Kidney epithelial cell (primary cell): ENCODE results near the gene MYL1. TPM values are rescaled to one million over a fixed set of nuclear protein-coding genes. Genes with fewer than 3 reads are reported as not detected.

Experiments used
- DNase-seq: peaks from one replicate; pipeline ENCODE4 v3.0.0-alpha.2; 2010; ENCODE audit warnings: low read depth
- H3K27me3 ChIP-seq: 2 replicates; pipeline ENCODE4 v1.6.0; 2011; ENCODE audit warnings: low read length; ENCODE audit not compliant: control insufficient read depth, insufficient read depth
- H3K36me3 ChIP-seq: 2 replicates; pipeline ENCODE4 v1.5.1; 2011; ENCODE audit warnings: low read length; ENCODE audit not compliant: control insufficient read depth, insufficient read depth
- H3K4me3 ChIP-seq: 2 replicates; pipeline ENCODE4 v1.5.1; 2011; ENCODE audit warnings: low read depth, mild to moderate bottlenecking, control low read depth, low read length
- total RNA-seq: library from RNA; depleted of rRNA; stranded (reverse); fragments of >200 nt; gene quantifications from 2 replicates; pipeline ENCODE4 v1.2.3, GENCODE V29; 2015
- TF ChIP-seq, protein P1 (sequence below): IDR thresholded peaks from 2 replicates; pipeline ENCODE4 v1.5.1; 2011; ENCODE audit warnings: mild to moderate bottlenecking, moderate library complexity, low read length, control low read depth, inconsistent platforms; ENCODE audit not compliant: insufficient read depth, poor library complexity, severe bottlenecking

Gene MYL1
- total RNA-seq: not detected in 2 replicates

DNA sequence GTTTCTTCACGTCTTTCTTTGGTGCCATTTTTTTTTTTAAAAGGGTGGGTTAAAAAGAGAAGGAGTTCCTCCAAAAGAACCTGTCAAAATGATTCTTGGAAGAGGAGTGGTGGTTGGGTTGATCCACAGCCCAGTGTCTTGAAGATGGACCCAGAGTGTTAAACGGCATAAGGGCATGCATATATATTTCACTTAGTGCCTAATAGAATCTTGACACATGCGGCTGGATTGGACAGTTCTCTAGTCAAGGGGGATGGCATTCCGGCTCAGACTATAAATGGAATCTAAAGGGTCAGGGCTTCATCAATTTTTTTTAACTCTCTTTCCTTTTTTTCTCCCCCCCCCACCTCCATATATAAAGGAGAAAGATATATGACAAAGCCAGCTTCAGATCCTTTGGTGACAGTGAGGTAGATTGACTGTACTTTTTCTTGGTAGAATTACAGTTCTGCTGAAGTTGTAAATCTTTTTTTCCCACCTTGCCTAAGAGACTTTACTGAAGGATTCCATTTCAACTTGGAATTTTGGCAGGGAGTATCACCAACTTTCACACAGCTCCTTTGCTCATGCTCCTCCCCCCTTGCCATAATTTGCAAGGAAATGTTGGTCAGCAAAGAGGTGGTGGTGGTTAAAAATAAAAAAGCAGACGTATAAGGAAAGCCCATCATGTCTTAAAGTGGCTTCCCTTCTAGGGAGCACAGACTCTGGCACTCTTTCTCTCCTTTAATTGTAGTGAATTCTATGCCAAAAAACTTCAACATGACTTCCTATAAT is at the start of gene MYL1:
MYL1 (minus strand) TSS at position 160 of the 774 bp plus-strand sequence; CDS start at position 28, 132 bp downstream.
- H3K4me3 ChIP-seq: no peak within 1 kb of the TSS
- TF ChIP-seq, protein P1, sequence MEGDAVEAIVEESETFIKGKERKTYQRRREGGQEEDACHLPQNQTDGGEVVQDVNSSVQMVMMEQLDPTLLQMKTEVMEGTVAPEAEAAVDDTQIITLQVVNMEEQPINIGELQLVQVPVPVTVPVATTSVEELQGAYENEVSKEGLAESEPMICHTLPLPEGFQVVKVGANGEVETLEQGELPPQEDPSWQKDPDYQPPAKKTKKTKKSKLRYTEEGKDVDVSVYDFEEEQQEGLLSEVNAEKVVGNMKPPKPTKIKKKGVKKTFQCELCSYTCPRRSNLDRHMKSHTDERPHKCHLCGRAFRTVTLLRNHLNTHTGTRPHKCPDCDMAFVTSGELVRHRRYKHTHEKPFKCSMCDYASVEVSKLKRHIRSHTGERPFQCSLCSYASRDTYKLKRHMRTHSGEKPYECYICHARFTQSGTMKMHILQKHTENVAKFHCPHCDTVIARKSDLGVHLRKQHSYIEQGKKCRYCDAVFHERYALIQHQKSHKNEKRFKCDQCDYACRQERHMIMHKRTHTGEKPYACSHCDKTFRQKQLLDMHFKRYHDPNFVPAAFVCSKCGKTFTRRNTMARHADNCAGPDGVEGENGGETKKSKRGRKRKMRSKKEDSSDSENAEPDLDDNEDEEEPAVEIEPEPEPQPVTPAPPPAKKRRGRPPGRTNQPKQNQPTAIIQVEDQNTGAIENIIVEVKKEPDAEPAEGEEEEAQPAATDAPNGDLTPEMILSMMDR: no peak
- H3K36me3 ChIP-seq: no peaks in the 10 kb centered on the region
- no peak for DNase-seq
- H3K27me3 ChIP-seq: no peaks in the 10 kb centered on the region

DNA sequence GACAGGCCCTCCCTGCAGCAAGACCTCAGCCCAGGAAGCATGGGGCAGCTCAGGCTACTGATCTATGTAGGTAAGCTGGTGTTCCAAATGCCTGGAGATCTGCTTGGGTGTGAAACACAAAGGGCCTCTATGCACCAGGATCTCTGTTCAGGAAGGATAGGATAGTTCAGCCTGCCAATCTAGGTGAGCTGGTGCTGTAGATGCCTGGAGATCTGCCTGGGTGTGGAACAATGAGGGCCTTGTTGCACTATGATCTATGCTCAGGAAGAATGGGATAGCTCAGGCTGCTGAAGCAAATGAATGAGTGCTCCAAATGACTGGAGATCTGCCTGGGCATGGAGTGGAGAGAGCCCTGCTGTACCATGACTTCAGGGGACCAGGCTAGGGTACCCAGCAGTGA is 48.9 kb upstream of the MYL1 start:
- H3K4me3 ChIP-seq: no peak overlapping the region
- H3K36me3 ChIP-seq: no peaks in the 10 kb centered on the region
- no peaks in the 10 kb centered on the region for H3K27me3 ChIP-seq
- DNase-seq: no peak
- TF ChIP-seq, protein P1: no peak

DNA sequence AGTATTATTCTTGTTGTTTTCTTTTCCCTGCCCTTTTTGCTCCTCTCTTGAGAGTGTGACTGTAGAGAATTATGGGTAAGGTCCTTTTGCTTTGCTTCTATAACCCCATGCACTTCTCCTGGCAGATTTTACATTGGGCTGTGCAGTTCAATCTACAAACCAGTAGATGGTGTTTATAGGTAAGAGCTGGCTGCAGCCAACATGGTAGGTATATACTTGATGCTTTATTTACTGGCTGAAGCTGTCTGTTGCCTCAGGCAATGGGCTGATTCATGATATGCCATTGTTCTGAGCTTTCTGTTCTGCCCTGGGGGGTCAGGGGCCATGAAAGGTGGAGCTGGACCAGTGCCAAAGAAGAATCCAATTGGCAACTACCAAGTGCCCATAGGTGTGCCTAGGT is 48.3 kb upstream of the MYL1 start:
- Histone ChIP-seq H3K36me3 (no peaks in the 10 kb centered on the region), H3K4me3 (no peak overlapping the region), H3K27me3 (no peaks in the 10 kb centered on the region)
- TF ChIP-seq, protein P1: peak; percentile 17
- no peak for DNase-seq

DNA sequence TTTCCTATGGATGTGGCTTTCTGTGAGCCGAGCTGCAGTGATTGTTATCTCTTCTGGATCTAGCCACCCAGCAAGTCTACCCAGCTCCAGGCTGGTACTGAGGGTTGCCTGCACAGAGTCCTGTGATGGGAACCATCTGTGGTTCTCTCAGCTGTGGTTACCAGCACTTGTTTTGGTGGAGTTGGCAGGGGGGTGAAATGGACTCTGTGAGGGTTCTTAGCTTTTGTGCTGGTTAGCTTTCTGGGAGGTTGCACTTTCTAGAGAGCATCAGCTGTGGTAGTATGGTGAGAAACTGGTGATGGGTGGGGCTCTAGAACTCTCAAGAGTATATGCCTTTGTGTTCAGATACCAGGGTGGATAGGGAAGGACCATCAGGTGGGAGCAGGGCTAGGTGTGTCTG is 45.4 kb upstream of the MYL1 start:
- no peak for DNase-seq
- TF ChIP-seq, protein P1: no peak
- Histone ChIP-seq H3K4me3 (no peak overlapping the region), H3K27me3 (no peaks in the 10 kb centered on the region), H3K36me3 (no peaks in the 10 kb centered on the region)

DNA sequence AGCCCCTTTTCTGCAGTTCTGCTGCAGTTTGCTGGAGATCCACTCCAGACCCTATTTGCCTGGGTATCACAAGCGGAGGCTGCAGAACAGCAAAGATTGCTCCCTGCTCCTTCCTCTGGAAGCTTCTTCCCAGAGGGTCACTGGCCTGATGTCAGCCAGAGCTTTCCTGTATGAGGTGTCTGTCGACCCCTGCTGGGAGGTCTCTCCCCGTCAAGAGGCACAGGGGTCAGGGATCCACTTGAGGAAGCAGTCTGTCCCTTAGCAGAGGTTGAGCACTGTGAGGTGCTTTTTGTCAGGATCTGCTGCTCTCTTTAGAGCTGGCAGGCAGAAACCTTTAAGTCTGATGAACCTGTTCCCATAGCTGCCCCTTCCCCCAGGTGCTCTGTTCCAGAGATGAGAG is 42.0 kb upstream of the MYL1 start:
- Histone ChIP-seq H3K27me3 (no peaks in the 10 kb centered on the region), H3K4me3 (no peak overlapping the region), H3K36me3 (no peaks in the 10 kb centered on the region)
- DNase-seq: no peak
- TF ChIP-seq, protein P1: no peak

DNA sequence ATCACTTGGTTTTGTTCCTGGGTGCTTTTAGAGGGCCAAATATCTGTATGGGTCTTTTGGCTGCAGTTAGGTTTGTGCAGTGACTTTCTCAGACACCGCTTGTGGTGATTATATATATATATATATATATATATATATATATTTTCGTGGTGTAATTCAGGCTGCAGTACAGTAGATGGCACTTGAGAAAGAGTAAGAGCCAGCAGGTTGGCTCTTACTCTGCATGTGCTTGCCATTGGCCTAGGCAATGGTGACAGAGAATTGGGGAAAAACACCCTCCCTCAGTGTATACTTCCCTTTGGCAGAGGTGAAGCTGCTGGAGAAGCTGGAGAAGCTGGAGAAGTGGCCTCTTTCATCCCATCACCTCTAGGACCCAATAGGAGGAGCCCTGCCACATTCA is 22.2 kb upstream of the MYL1 start:
- no peak overlapping the region for H3K4me3 ChIP-seq
- TF ChIP-seq, protein P1: no peak
- DNase-seq: no peak
- H3K36me3 ChIP-seq: no peaks in the 10 kb centered on the region
- H3K27me3 ChIP-seq: no peaks in the 10 kb centered on the region
